HL-60 (cell line): ENCODE data around the gene AGAP1.

Experiments used
- CTCF ChIP-seq: IDR thresholded peaks from one replicate; pipeline ENCODE4 v1.5.1; 2011; ENCODE audit warnings: low read length, control low read depth, inconsistent platforms; ENCODE audit not compliant: insufficient read depth
- GABPA ChIP-seq: IDR thresholded peaks from 2 replicates; pipeline ENCODE4 v1.6.1; 2012; ENCODE audit warnings: low read depth
- POLR2AphosphoS5 ChIP-seq: IDR thresholded peaks from 2 replicates; pipeline ENCODE4 v1.6.1; 2012; ENCODE audit warnings: low read depth
- SPI1 ChIP-seq: IDR thresholded peaks from 2 replicates; pipeline ENCODE4 v1.6.1; 2012; ENCODE audit warnings: low read depth, mild to moderate bottlenecking, borderline replicate concordance
- TF ChIP-seq, protein P1 (sequence below): IDR thresholded peaks from 2 replicates; pipeline ENCODE4 v1.6.1; 2012; ENCODE audit warnings: low read depth; ENCODE audit not compliant: insufficient replicate concordance

DNA sequence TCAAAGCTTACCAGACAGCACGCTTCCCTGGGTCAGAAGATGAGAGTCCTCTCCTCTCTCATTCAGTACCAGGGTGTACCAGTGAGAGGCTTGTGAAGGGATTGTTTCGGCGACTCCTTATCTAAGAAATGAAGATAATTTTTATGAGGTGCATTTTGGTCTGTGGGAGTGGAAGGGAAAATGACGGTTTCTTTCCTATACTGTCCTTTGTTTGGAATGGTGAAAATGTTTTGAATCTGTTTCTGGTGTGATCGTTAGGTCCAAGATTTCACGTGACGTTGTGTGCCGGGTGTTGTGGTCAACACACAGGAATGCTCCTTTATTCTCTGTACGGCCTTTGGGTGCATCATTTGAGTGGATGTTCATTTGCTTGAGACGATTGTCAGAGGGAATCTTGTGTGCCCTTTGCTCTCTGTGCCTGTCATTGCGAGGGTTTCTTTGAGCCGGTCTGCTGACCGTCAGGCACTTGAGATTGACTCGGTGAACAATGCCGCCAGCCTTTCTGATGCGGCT, 183.5 kb downstream of the AGAP1 start:
- TF ChIP-seq CTCF (no peak), GABPA (no peak), SPI1 (no peak), POLR2AphosphoS5 (no peak)
- TF ChIP-seq, protein P1, sequence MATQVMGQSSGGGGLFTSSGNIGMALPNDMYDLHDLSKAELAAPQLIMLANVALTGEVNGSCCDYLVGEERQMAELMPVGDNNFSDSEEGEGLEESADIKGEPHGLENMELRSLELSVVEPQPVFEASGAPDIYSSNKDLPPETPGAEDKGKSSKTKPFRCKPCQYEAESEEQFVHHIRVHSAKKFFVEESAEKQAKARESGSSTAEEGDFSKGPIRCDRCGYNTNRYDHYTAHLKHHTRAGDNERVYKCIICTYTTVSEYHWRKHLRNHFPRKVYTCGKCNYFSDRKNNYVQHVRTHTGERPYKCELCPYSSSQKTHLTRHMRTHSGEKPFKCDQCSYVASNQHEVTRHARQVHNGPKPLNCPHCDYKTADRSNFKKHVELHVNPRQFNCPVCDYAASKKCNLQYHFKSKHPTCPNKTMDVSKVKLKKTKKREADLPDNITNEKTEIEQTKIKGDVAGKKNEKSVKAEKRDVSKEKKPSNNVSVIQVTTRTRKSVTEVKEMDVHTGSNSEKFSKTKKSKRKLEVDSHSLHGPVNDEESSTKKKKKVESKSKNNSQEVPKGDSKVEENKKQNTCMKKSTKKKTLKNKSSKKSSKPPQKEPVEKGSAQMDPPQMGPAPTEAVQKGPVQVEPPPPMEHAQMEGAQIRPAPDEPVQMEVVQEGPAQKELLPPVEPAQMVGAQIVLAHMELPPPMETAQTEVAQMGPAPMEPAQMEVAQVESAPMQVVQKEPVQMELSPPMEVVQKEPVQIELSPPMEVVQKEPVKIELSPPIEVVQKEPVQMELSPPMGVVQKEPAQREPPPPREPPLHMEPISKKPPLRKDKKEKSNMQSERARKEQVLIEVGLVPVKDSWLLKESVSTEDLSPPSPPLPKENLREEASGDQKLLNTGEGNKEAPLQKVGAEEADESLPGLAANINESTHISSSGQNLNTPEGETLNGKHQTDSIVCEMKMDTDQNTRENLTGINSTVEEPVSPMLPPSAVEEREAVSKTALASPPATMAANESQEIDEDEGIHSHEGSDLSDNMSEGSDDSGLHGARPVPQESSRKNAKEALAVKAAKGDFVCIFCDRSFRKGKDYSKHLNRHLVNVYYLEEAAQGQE, result no peak
